Colonic mucosa (tissue), 4 donors: ENCODE results near the gene FABP2. TPM values are rescaled to one million over a fixed set of nuclear protein-coding genes. Genes with fewer than 3 reads are reported as not detected.
"Not testable (repeated sequence)": the region's sequence is repeated elsewhere in the genome, so short reads cannot be mapped to it uniquely, and the experiment has no call there.

Source experiments
- DNase-seq: peaks from one replicate; pipeline ENCODE4 v3.0.0-alpha.2; 2020
- H3K27ac ChIP-seq: fragments of 200-600 bp; one replicate; pipeline ENCODE4 v1.8.0; 2021
- H3K27me3 ChIP-seq: fragments of 200-600 bp; one replicate; pipeline ENCODE4 v1.8.0; 2021
- H3K36me3 ChIP-seq: fragments of 200-600 bp; one replicate; pipeline ENCODE4 v1.8.0; 2021
- H3K4me1 ChIP-seq: fragments of 200-600 bp; one replicate; pipeline ENCODE4 v1.8.0; 2021; ENCODE audit warnings: mild to moderate bottlenecking
- H3K4me3 ChIP-seq: fragments of 200-600 bp; one replicate; pipeline ENCODE4 v1.8.0; 2021
- H3K9ac ChIP-seq, 2 donors: one replicate each; pipeline ENCODE4 v1.7.0; 2013; ENCODE audit warnings: control low read depth in 2 of 2, low read depth in 2 of 2, low read length in 2 of 2
- H3K9me3 ChIP-seq: fragments of 200-600 bp; one replicate; pipeline ENCODE4 v1.8.0; 2021
- CTCF ChIP-seq: fragments of 200-600 bp; IDR thresholded peaks from one replicate; pipeline ENCODE4 v1.8.0; 2022; ENCODE audit warnings: antibody characterized with exemption, mild to moderate bottlenecking
- intact Hi-C: fragments of 100-400 bp; cut with DNase I; formaldehyde crosslinking; loops from one replicate; pipeline ENCODE4 v1.14.1; 2022
- total RNA-seq, 2 donors: library from RNA; stranded (reverse); fragmentation: NEBNext Ultra II Directional in 1 of 2; extraction: Animal tissue kit (Norgen Biotek cat#: 25700) in 1 of 2; gene quantifications; one replicate each; pipeline ENCODE4 v1.2.1, GENCODE V29; 2021
- donor health status: healthy.
- donor health status: DM: no; HTN: no; CAD: no.
- donor health status: DM: no; HTN: no; CAD: no.

Gene FABP2
- total RNA-seq = 10 to 100 TPM; 36.3 to 70.4 TPM

DNA sequence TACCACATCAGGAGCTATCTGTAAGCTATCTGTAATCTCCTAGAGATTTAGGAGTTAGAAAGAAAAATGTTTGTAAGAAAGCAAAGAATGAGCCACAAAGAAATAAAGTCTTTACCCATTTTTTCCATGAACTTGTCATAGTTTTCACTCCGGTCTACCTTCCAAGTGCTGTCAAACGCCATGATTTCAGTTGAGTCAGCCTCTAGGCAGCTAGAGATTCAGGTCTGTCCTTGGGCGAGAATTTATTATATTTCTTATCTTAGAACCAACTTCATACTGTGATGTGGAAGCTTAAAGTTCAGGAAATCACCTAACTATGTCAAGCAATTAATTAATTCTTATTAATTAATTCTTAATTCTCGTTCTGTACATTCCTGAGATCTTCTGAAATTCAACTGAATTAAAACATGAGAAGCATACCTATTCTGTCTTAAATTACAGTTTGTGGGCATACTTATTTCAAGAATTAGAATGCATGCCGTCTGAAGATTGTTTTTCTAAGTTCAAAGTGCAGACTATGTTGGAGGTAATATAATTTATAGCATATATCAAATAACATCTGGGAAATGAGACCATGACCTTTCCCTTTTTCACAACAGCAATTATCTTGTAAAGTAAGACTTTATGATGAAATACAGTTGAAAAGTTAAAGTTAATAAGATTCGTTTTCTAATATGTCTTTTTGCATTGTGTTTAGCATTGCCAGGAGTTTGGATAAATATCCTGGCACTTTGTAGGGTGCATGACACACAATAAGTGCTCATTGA is at the start of gene FABP2:
Gene FABP2, minus strand, starts transcription at position 218 of the 767 bp plus-strand sequence. Its CDS starts 36 bp downstream, at position 182.
- no peak for TF ChIP-seq CTCF
- Histone ChIP-seq H3K9me3 (no peaks in the 10 kb centered on the region), H3K9ac (peak within 1 kb of the TSS in 1 of 2 donors; percentile 6), H3K36me3 (no peaks in the 10 kb centered on the region), H3K4me1 (no peaks in the 10 kb centered on the region), H3K27ac (peak within 1 kb of the TSS; percentile 51), H3K4me3 (peak within 1 kb of the TSS; percentile 31), H3K27me3 (no peaks in the 10 kb centered on the region)
- intact Hi-C loops = no loop called here
- DNase-seq = no peak

- H3K9ac ChIP-seq, H3K4me3 ChIP-seq, intact Hi-C loops, H3K36me3 ChIP-seq, H3K4me1 ChIP-seq, H3K27me3 ChIP-seq, DNase-seq, H3K9me3 ChIP-seq, H3K27ac ChIP-seq: not testable (repeated sequence)
Measured at GRCh38 chr4:119370951-119371683, 49.2 kb upstream of the FABP2 start.

GRCh38 chr4:119370392-119370791 is 48.5 kb upstream of the FABP2 start:
- H3K4me3 ChIP-seq, H3K4me1 ChIP-seq, DNase-seq, intact Hi-C loops, H3K36me3 ChIP-seq, H3K27ac ChIP-seq, H3K9ac ChIP-seq, H3K9me3 ChIP-seq, H3K27me3 ChIP-seq: not testable (repeated sequence)

GRCh38 chr4:119366802-119367201 is 44.9 kb upstream of the FABP2 start:
- H3K4me3 ChIP-seq, H3K9ac ChIP-seq, DNase-seq, intact Hi-C loops, H3K9me3 ChIP-seq, H3K27ac ChIP-seq, H3K27me3 ChIP-seq, H3K36me3 ChIP-seq, H3K4me1 ChIP-seq: not testable (repeated sequence)

DNA sequence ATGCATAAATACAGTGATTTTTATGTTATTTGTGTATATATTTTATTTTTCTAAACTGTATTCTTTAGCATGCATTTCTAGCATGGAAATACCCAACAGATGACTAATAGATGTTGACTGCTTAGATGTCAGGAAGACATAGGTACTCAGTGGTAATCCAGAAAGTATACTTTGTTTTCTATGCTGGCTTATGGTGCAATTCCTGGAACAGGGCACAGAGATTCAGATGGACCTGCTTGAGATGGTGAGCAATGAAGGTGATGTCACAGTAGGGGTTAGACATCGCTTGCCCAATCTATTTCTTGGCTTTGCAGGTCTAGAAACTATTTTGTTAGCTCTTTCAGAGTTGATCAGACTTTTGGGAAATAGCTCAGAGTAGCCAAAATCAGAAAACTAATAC is 42.3 kb upstream of the FABP2 start:
- H3K9me3 ChIP-seq, H3K27me3 ChIP-seq, H3K4me3 ChIP-seq, DNase-seq, H3K9ac ChIP-seq, H3K27ac ChIP-seq, intact Hi-C loops, H3K4me1 ChIP-seq, H3K36me3 ChIP-seq: not testable (repeated sequence)

- H3K27ac ChIP-seq, H3K9me3 ChIP-seq, H3K4me3 ChIP-seq, H3K36me3 ChIP-seq, intact Hi-C loops, DNase-seq, H3K9ac ChIP-seq, H3K4me1 ChIP-seq, H3K27me3 ChIP-seq: not testable (repeated sequence)
Measured at GRCh38 chr4:119363372-119363771, 41.4 kb upstream of the FABP2 start.

DNA sequence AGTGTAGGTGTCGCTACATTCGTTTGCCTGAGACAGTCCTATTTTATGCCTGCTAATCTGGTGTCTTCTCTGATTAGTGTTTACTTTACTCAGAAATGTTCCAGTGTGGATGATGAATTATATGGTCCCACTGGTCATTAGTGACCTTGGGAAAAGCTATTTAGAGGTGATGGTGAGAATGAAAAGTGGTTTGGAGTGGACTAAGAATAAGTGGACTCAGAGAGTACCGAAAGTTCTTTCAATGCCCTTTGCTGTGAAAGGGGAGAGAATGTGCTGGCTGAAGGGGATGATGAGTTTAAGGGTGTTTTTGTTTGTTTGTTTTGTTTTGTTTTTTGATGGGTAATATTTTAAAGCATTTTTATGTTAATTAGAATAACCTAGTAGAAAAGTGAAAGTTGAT is 40.5 kb upstream of the FABP2 start:
- intact Hi-C loops, H3K4me1 ChIP-seq, H3K4me3 ChIP-seq, H3K27me3 ChIP-seq, H3K36me3 ChIP-seq, H3K9me3 ChIP-seq, H3K27ac ChIP-seq, DNase-seq, H3K9ac ChIP-seq: not testable (repeated sequence)

GRCh38 chr4:119359873-119360272 is 37.9 kb upstream of the FABP2 start:
- DNase-seq, H3K4me1 ChIP-seq, intact Hi-C loops, H3K4me3 ChIP-seq, H3K27me3 ChIP-seq, H3K9ac ChIP-seq, H3K9me3 ChIP-seq, H3K36me3 ChIP-seq, H3K27ac ChIP-seq: not testable (repeated sequence)

DNA sequence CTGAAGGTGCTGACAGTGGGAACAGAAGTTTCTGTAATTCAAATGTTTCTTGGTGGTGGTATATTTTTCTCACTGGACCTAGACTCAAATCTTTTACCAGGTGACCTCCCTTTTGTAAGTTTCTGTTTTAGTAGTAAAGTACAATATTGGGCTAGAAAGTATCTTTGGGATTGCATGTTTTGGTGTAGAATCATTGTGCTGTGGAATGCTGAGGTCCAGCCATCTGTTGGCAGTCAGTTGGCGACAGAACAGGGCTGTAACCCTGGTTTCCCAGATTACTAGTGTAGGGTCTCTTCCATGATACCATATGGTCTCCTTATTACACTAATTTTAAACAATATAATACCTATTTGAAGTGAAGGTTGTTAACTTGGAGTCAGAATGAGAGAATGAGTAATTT is 34.9 kb upstream of the FABP2 start:
- DNase-seq, H3K36me3 ChIP-seq, H3K4me1 ChIP-seq, intact Hi-C loops, H3K9me3 ChIP-seq, H3K27ac ChIP-seq, H3K27me3 ChIP-seq, H3K9ac ChIP-seq, H3K4me3 ChIP-seq: not testable (repeated sequence)

DNA sequence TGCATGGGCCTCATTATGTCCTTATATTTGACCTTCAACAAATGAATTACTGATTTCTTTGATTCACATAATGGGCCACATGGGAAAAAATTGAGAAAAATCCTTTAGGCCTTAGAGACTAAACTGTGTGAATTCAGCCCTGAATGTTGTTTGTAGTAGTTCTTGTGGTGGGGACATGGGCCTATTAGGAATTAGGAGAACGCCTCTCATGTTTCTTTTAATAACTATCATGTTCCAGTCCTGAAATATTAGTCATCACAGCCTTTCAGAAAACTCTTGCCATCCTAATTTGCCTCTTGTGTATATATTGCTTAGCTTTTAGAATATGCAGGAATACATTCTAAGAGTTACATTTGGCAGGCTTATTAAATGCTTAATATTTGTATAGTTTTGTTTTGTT is 34.1 kb upstream of the FABP2 start:
- H3K36me3 ChIP-seq, H3K9me3 ChIP-seq, H3K27me3 ChIP-seq, H3K4me1 ChIP-seq, DNase-seq, H3K9ac ChIP-seq, intact Hi-C loops, H3K27ac ChIP-seq, H3K4me3 ChIP-seq: not testable (repeated sequence)

DNA sequence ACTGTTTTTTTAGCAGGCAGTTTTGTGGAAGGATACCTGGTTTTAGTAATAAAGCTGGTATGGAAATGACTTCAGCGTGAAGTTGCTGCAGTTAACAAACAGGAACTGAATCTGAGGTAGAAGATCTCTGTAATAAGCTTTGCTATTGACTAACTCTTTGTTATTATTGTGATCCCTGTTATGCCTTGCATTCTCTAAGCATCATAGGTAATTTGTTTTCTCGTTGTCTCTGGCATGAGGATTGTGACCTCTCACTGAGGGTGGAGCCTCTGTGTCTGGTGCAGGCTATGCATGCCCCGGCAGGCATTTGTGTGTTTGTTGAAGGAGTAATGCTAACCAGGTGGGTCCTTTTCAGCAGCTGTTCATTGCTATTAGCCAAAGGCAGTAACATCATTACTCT is 31.4 kb upstream of the FABP2 start:
- H3K27ac ChIP-seq, H3K36me3 ChIP-seq, intact Hi-C loops, H3K9me3 ChIP-seq, H3K4me1 ChIP-seq, H3K4me3 ChIP-seq, H3K9ac ChIP-seq, DNase-seq, H3K27me3 ChIP-seq: not testable (repeated sequence)

DNA sequence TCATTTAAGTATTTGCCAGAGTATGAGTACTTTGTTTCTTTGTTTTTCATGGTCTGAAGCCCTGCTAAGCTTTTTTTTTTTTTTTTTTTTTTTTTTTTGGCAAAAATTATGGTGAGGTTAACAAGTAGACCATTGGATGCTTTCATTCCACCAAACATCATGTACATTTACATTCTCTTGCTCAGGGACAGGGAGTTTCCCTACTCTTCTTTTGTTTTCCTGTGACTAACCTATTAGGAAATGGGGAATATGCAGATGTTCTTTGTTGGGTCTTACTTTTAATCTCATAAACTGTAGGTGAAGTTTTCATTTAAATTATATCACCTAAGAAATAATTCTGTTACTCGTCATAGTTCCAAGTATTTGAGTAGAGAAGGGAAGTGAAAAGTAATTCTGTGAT is 26.2 kb upstream of the FABP2 start:
- H3K4me3 ChIP-seq, H3K9me3 ChIP-seq, H3K4me1 ChIP-seq, H3K9ac ChIP-seq, H3K27me3 ChIP-seq, DNase-seq, intact Hi-C loops, H3K36me3 ChIP-seq, H3K27ac ChIP-seq: not testable (repeated sequence)
